ENCODE measurements around the gene ETHE1. TPM values are rescaled to one million over a fixed set of nuclear protein-coding genes. Genes with fewer than 3 reads are reported as not detected.
A peak's percentile ranks its signal among the peaks of the same experiment; 100 is the strongest.

The ETHE1 gene
- total and polyA plus RNA-seq, 12 donors = 5.1 to 23.6 (median 13.0) TPM

DNA sequence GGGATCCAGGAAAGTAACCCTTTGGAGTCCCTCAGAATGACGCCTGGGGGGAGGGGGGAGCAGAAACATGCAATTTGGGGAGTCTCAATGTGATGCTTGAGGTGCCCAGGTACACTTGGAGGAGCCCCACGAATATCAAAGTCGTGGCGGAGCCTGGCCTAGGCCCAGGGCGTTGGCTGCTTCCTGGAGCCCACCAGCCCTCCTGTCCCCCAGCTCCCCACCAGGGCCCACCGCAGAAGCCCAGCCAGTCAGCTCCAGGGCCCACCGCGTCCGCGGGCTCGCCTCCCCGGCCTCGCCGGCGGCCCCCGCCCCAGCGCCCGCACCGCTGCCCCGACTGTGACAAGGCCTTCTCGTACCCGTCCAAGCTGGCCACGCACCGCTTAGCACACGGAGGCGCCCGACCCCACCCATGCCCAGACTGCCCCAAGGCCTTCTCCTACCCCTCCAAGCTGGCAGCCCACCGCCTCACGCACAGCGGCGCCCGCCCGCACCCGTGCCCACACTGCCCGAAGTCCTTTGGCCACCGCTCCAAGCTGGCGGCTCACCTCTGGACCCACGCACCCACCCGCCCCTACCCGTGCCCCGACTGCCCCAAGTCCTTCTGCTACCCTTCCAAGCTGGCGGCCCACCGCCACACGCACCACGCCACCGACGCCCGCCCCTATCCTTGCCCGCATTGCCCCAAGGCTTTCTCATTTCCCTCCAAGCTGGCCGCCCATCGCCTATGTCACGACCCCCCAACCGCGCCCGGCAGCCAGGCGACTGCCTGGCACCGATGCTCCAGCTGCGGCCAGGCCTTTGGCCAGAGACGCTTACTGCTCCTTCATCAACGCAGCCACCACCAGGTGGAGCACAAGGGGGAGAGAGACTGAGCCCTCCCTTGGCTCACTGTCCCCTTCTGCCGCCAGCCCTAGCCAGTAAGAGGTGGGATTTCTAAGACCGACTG lies 8.1 kb upstream of the ETHE1 start:
- Histone ChIP-seq H3K27ac (peak overlapping the region in 6 of 10 donors; percentile 82 to 91 (median 89)), H3K27me3 (no peaks in the 10 kb centered on the region)
- WGBS, 2 donors = 45 to 57% methylated on average over 58 to 62 of the region's 62 CpGs

DNA sequence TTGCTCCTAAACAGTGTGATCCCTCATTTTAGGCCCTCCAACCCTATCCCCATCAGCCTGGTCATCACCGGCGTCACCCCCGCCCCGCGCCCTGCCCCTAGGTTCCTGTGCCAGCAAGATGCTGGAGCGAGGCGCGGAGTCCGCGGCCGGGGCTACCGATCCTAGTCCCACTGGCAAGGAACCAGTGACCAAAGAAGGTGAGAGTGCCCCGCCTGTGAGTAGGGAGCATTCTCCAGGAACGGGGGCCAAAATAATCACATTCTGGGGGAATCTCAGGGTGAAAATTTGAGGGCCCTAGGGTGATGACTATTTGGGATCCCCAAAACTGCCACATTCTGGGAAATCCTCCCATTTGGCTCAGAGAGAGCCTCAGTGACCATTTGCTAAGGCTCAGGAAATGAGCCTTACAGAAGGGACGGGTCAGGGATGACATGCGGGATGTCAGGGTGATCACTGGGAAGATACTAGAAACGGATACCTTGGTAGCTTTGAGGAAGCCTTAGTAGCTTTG lies 7.4 kb upstream of the ETHE1 start:
- Histone ChIP-seq H3K27me3 (no peaks in the 10 kb centered on the region), H3K27ac (peak overlapping the region in 8 of 10 donors; percentile 66 to 91 (median 88)), H3K4me1 (peaks cover 0 to 33% (median 7%) of the 10 kb centered on the region in 9 donors), H3K36me3 (peaks cover 0 to 27% (median 15%) of the 10 kb centered on the region in 9 donors), H3K4me3 (peak overlapping the region in 9 of 10 donors; percentile 48 to 74 (median 64)), H3K9me3 (peaks cover 0 to 12% (median 8%) of the 10 kb centered on the region in 11 donors)
- 12% methylated on average over 17 of the region's 17 CpGs for WGBS, 2 donors
- intact Hi-C loops (cut with DNase I) = loop anchor here in 6 of 10 donors (1.0 to 10.0 kb wide), 7 partner anchors 60 to 134 kb away; partner anchors contain the start of genes IRGQ (in 4 of the 6) and ZNF576 (in 4 of the 6)
- ATAC-seq (no peak), DNase-seq (no peak)
- TF ChIP-seq, protein P1, sequence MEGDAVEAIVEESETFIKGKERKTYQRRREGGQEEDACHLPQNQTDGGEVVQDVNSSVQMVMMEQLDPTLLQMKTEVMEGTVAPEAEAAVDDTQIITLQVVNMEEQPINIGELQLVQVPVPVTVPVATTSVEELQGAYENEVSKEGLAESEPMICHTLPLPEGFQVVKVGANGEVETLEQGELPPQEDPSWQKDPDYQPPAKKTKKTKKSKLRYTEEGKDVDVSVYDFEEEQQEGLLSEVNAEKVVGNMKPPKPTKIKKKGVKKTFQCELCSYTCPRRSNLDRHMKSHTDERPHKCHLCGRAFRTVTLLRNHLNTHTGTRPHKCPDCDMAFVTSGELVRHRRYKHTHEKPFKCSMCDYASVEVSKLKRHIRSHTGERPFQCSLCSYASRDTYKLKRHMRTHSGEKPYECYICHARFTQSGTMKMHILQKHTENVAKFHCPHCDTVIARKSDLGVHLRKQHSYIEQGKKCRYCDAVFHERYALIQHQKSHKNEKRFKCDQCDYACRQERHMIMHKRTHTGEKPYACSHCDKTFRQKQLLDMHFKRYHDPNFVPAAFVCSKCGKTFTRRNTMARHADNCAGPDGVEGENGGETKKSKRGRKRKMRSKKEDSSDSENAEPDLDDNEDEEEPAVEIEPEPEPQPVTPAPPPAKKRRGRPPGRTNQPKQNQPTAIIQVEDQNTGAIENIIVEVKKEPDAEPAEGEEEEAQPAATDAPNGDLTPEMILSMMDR (IDR thresholded peaks at IDR 0.05) = no peak

More for the DNA sequence above, 8.1 kb upstream of the ETHE1 start:
- Histone ChIP-seq H3K36me3 (peaks cover 0 to 33% (median 15%) of the 10 kb centered on the region in 9 donors), H3K9me3 (peaks cover 0 to 15% (median 10%) of the 10 kb centered on the region in 11 donors), H3K4me3 (peak overlapping the region in 2 of 10 donors; percentile 66 to 74), H3K4me1 (peaks cover 0 to 33% (median 7%) of the 10 kb centered on the region in 9 donors)
- intact Hi-C loops (cut with DNase I) = loop anchor here in 7 of 10 donors (1.0 to 10.0 kb wide), 9 partner anchors 57 to 134 kb away; partner anchors contain the start of genes IRGQ (in 5 of the 7) and ZNF576 (in 5 of the 7)
- DNase-seq (peak; percentile 68 to 74), ATAC-seq (peak in 2 of 8 donors; percentile 13 to 18)
- TF ChIP-seq, protein P1 (IDR thresholded peaks at IDR 0.05) = peak; percentile 20 to 69 (median 60)

DNA sequence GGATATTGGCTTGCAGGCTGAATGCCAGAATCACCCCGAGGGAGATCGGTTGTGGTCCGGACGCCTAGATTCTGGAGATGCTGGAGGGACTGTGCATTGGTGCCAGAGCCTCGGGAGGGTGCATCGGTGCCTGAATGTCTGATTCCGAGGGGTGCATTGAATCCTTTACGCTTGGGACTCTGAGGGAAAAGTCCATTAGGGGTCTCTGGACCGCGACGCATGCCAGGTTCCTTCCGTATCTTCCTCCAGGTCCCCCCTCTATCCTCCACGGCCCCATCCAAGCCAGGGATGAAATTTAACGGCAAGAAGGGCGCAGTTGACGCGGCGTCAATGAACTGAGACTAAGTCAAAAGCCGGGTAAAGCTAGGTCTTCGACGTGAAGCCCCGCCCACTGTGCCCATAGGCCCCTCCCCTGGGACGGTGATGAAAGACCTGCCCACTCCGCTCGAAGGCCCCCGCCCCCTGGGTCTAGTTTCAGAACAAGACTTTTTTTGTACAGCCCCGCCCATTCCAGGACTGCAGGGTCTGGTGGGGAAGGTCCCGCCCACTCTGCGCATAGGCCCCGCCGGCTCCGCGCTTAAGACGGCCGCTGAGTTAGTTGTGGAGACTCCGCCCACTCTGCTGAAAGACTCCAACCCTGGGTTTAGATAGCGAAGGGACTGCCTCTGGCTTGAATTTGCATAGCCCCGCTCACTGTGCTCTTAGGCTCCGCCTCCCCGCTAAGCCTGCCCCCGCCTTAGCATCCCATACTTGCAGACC lies 6.7 kb upstream of the ETHE1 start:
- Histone ChIP-seq H3K36me3 (peaks cover 0 to 21% (median 11%) of the 10 kb centered on the region in 9 donors), H3K27ac (peak overlapping the region; percentile 66 to 96 (median 89)), H3K27me3 (no peaks in the 10 kb centered on the region), H3K9me3 (peaks cover 0 to 6% (median 2%) of the 10 kb centered on the region in 11 donors), H3K4me3 (peak overlapping the region; percentile 48 to 74 (median 61)), H3K4me1 (peaks cover 0 to 33% (median 7%) of the 10 kb centered on the region in 9 donors)
- 1% methylated on average over 41 of the region's 41 CpGs for WGBS, 2 donors
- TF ChIP-seq, protein P1 (IDR thresholded peaks at IDR 0.05) = no peak
- ATAC-seq (peak; percentile 89 to 93 (median 90)), DNase-seq (peak; percentile 96 to 99)
- intact Hi-C loops (cut with DNase I) = loop anchor here in 6 of 10 donors (1.0 to 10.0 kb wide), 7 partner anchors 61 to 135 kb away; partner anchors contain the start of genes IRGQ (in 4 of the 6) and ZNF576 (in 4 of the 6)

Measured in heart right ventricle (tissue), 16 donors.